Fibroblast of peridontal ligament (primary cell): ENCODE measurements around the gene STRIP2.

Experiments used
- DNase-seq: peaks from one replicate; pipeline ENCODE4 v3.0.0-alpha.2; 2010; ENCODE audit errors: extremely low read depth

Gene STRIP2

GRCh38 chr7:129494041-129494440 lies 59.8 kb downstream of the STRIP2 start:
- peak; percentile 96 for DNase-seq

GRCh38 chr7:129495987-129496386 lies 61.8 kb downstream of the STRIP2 start:
- DNase-seq, result no peak

- no peak for DNase-seq
Measured at GRCh38 chr7:129496653-129497052, 62.4 kb downstream of the STRIP2 start.

- no peak for DNase-seq
Measured at GRCh38 chr7:129497156-129497555, 62.9 kb downstream of the STRIP2 start.

DNA sequence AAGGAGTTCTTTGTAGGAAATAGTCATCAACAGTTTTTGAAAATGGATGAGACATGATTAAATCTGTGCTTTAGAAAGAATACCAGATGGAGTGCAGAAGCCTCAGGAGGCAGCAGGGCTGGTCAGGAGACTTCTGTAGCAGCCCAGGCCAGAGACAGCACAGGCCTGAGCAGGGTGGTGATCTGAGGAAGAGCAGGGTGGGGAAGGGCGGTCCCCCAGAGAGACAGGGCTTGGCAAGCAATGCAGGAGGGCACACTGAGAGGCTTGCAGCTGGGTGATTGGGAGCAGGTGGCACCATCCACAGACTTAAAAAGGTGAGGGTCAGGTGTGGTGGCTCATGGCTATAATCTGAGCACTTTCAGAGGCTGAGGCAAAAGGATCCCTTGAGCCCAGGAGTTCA lies 63.8 kb downstream of the STRIP2 start:
- DNase-seq, result no peak

DNA sequence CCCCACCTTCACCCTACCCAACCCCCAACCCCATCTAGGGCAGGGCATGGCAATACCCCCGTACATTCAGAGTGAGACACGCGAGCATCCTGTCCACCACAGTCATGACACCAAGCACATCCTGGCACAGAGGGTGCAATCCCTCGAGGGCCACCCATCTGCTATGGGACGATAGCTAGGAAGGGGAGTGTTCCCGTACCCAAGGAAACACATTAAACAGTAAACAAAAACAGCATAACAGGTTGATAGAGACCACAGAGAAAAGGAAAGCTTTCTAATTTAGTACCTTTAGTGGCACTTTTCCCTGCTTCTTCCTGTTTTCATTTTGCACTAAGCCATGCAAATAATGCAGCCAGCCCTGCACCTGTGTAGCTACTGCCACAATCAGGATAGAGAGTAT lies 65.8 kb downstream of the STRIP2 start:
- DNase-seq, result no peak

- peak; percentile 50 for DNase-seq
Measured at GRCh38 chr7:129501760-129502707, 67.8 kb downstream of the STRIP2 start, which contains the start of gene SMKR1. Gene SMKR1 (plus strand): TSS chr7:129502531. CDS start chr7:129502825, 294 bp downstream.

DNA sequence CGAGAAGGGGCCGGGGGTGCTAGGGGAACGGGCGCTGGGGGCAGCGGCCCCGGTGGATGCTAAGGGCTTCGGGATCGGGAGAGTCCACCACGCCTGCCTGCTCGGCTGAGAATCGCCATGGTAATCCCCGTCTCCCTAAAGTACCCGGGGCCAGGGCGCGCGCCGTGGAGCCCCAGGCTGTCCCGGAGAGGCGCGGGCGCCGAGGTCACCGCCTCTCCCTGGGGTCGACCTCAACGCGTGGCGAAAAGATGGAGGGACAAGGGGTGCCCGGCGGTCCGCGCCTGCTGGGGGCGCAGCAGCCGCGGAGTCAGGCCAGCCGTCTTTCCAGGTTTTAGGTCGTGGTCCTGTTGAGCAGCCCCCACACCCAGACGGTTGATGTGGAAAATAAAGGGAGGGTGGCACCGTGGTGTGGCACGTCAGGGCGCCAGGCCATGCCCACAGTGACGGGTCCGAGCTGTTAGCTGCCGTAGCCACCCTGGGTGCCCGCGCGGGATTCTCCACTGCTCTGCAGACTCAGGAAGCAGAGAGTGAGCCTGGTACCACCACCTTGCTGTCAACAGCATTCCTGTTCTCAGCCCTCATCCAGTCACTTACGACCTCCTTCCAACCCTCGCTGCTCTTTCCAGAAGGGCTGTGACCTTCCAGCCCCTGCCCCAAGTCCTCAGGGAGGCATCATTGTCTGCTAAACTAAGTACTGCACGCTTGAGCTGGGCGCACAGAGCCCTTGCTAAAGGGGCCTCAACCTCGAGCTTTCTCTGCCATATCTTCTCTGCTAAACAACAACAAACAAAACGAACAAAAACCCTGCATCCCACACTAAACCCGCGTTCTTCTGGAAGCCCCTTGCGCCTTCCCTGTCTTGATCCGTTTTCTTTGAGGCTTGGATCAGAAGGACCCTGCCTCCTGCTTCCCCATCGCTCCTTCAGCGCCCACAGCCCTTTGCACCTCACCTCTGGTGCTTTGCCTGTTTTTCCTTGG lies 68.8 kb downstream of the STRIP2 start:
- DNase-seq, result no peak

DNA sequence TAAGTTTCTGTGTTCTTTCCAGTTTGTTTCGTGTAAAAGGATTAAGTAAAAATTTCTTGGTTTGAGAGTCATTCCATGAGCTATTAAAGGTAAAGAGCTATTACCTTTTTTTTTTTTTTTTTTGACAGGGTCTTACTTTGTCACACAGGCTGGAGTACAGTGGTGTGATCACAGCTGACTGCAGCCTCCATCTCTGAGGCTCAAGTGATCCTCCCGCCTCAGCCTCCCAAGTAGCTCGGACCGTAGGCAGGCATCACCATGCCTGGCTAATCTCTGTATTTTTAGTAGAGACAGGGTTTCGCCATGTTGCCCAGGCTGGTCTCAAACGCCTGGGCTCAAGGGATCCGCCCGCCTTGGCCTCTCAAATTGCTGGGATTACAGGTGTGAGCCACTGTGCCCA lies 69.5 kb downstream of the STRIP2 start:
- no peak for DNase-seq

DNA sequence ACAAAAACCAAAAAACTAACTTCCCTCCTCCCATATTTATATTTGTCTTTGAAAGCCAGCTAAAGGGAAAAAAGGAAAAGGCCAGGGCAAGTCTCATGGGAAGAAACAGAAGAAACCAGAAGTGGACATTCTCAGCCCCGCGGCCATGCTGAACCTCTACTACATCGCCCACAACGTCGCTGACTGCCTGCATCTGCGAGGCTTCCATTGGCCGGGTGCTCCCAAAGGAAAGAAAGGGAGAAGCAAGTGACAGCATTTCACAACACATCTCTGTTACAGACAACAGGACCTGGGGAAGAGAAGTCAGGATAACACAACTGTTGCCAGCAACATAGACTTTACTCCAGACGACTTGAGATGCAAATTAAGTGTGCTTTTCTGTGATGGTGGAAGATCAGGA lies 78.0 kb downstream of the STRIP2 start:
- no peak for DNase-seq

DNA sequence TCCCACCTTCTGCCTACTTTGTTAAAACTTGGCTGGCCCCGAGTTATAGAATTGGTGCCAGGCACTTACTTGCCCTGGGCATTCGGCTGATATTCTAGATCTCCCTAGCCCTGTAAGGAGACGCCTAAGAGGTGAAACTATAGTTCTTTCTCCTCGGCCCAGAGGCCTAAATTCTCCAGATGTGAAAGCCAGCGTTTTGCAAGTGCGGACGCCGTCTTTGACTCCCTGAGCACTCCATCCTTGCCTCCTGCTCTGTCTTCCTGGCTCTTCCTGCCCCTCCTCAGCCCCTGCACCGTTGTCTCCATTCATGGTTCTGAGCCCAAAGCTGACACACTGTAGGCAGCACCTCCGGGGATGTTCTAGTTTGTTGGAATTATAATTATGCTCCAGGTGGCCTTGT lies 79.3 kb downstream of the STRIP2 start:
- DNase-seq, result no peak

- no peak for DNase-seq
Measured at GRCh38 chr7:129514683-129515082, 80.5 kb downstream of the STRIP2 start.

DNA sequence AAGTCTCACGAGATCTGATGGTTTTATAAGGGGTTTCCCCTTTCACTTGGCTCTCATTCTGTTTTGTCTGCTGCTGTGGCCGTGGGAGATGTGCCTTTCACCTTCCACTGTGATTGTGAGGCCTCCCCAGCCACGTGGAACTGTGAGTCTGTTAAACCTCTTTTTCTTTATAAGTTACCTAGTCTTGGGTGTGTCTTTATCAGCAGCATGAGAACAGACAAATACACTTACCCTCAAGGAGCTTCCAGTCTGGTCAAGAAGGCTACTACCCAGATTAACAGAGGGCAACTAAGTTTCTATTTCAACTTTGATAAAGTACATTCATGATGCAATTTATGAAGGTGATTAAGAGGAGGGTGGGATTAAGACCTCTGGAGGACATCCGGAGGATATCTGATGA lies 81.1 kb downstream of the STRIP2 start:
- DNase-seq, result no peak

DNA sequence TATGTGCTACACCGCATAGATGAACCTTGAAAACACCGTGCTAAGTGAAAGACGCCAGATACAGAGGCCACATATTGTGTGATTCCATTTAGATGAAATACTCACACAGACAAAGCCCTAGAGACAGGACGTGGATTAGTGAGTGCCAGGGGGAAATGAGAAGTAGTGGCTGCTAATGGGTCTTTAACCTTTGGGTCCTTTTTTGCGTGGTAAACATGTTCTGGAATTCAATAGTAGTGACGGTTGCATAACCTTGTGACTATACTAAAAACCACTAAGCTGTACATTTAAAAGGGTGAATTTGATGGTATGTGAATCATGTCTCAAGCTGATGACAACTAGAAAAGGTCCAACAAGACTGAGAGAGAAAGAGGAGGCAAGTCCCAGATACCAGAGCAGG lies 83.7 kb downstream of the STRIP2 start:
- DNase-seq, result no peak

GRCh38 chr7:129519464-129519863 lies 85.2 kb downstream of the STRIP2 start:
- DNase-seq, result no peak

- DNase-seq, result no peak
Measured at GRCh38 chr7:129522088-129522970, 88.1 kb downstream of the STRIP2 start.

GRCh38 chr7:129522971-129523340 lies 88.7 kb downstream of the STRIP2 start:
- DNase-seq, result no peak

DNA sequence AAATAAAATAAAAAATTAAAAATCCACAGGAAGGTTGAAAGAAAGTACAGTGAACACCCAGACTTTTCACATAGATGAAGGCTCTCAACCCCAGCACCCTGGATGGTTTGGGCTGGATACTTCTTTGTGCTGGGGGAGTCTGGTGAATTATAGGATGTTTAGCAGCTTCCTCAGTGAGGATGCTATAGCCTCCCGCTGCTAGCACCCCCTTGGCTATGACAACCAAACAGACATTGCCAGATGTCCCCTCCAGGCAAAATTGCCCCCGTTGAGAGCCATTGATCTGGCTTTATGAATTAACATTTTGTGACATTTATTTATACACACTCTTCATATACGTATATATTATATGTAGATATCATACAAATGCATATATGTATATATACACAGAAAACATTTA lies 89.7 kb downstream of the STRIP2 start:
- no peak for DNase-seq

- peak; percentile 90 for DNase-seq
Measured at GRCh38 chr7:129524405-129524804, 90.2 kb downstream of the STRIP2 start.

GRCh38 chr7:129525225-129525862 lies 91.1 kb downstream of the STRIP2 start:
- DNase-seq, result no peak

DNA sequence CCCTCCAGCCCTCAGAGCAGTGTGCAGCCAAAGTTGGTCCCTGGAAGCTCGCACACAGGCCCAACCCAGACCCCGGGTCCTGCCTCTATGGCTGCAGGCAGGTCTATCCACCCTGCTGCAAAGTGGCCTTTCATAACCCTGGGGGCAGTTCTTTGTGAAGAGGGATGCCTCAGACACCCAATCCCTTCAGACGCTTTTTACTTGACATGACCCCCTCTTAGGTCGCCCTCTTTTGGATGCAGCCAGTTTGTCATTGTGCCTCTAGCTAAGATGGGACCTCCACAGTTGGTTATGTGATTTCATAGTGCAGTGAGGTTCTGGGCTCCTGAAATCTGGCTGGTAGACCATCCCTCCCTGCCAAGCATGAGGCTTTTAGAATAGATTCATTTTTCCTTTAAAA lies 95.4 kb downstream of the STRIP2 start:
- no peak for DNase-seq
